Fibroblast of skin of left biceps (primary cell): Measurements from ENCODE around the gene POU5F1.
A peak's percentile ranks its signal among the peaks of the same experiment; 100 is the strongest.
"Not testable (repeated sequence)": the region's sequence is repeated elsewhere in the genome, so short reads cannot be mapped to it uniquely, and the experiment has no call there.

Experiments
- DNase-seq, 2 experiments: peaks; one replicate each; pipeline ENCODE4 v3.0.0-alpha.2; 2013; ENCODE audit warnings: low read depth in 2 of 2

POU5F1 gene

DNA sequence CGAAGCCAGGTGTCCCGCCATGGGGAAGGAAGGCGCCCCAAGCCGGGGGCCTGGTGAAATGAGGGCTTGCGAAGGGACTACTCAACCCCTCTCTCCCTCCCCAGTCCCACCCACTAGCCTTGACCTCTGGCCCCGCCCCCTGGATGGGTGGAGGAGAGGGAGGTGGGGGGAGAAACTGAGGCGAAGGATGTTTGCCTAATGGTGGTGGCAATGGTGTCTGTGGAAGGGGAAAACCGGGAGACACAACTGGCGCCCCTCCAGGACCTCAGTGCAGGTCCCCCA lies at the start of gene POU5F1:
TSS of gene POU5F1 (minus strand) at position 83 of the 282 bp plus-strand sequence. CDS start at position 21, 62 bp downstream.
- DNase-seq: no peak

DNA sequence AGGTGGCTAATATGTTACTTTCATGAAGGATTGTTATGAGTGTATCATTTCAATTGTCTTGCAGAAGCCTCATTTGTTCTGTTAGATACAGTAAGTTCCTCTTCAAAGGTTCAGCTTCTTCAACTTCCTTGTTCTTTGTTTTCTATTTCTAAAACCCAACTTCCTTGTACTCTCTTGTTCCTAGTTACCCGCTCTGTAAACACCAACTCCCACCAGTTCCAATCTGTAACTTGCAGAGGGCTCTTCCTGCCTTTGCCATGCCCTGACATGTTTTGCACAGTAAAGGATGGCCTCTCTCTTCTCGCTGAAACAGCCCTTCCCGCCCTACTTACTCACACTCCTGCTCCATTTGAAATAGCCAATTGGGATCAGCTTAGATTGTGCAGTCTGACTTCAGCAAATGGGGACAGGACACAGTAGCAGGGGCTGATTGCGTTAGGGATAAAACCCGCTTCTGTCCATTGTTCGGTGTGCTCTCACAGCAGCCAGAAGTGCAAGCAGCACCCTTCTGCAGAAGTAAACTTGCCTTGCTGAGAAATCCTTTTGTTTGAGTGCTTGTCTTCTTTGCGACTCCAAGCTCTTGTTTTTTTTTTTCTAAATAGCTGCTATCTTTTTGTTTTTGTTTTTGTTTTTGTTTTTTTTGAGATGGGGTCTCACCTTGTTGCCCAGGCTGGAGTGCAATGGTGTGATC lies 45.9 kb upstream of the POU5F1 start:
- DNase-seq: no peak

DNA sequence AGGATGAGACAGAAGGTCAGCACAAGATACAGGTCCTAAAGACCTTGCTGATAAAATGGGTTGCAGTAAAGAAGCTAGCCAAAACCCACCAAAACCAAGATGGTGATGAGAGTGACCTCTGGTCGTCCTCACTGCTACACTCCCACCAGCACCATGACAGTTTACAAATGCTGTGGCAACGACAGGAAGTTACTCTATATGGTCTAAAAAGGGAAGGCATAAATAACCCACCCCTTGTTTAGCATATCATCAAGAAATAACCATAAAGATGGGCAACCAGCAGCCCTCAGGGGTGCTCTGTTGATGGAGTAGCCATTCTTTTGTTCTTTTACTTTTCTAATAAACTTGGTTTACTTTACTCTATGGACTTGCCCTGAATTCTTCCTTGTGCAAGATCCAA lies 44.7 kb upstream of the POU5F1 start:
- not testable (repeated sequence) for DNase-seq

DNA sequence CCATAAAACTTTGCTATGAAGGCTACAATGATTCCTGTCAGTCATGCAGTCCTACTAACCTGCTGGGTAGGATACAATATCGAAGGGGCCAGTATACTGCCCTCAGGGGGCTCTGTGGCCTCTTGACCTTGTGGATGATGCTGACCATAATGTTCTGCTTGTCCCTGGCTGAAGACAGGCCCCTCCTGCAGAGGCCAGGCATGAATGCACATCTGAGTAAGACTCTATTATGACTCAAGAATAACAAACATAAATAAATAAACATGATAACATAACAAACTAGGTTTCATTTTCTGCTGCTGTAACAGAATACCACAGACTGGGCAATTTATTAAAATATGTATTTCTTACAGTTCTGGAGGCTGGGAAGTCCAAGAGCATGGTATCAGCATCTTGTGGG lies 44.0 kb upstream of the POU5F1 start:
- no peak for DNase-seq

DNA sequence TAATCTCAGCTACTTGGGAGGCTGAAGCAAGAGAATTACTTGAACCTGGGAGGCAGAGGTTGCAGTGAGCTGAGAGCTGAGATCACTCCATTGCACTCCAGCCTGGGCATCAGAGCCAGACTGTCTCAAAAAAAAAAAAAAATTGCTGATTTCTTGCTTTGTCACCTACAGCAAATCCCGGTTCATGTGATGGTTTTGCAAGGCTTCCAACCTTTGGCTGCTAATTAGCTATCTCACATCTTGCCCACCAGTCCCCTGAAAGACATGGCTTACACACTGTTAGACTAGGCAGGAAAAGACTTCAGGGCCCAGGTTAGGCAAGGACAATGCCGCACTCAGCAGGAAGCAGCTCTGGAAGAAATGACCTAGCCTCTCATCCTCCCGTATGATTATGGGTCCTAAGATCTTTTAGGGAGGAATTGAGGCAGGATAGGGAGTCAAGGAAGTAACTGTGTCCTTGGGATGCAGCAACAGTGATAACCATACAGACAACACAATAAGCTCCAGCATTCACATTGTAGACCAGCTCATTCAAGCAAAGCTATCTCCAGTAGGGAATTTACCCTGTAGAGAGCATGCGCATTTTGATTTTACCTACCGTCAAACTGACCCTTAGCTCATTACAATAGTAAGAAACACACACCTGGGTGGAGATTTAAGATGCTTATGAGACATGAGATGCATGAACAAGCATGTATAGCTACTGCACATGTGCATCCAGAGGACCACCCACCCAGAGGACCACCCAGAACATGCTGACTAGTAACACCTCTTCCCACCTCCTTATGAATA lies 40.5 kb upstream of the POU5F1 start:
- no peak for DNase-seq

DNA sequence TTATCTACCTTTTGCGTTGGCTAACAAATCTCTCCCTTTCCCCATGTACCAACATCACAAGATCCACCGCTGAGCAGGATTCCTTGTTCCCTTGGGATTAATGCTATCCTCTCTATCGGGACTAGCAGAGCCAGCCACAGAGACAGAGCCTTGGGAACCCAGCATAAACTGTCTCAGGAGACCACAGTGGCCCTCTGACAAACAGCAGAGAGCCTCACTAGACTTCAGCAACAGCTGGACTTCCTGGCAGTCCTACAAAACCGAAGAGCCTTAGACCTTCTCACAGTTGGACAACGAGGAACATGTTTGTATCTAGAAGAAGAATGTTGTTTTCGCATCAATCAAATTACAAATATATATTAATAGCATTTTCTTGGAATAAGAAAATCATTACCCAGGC lies 39.6 kb upstream of the POU5F1 start:
- no peak for DNase-seq

DNA sequence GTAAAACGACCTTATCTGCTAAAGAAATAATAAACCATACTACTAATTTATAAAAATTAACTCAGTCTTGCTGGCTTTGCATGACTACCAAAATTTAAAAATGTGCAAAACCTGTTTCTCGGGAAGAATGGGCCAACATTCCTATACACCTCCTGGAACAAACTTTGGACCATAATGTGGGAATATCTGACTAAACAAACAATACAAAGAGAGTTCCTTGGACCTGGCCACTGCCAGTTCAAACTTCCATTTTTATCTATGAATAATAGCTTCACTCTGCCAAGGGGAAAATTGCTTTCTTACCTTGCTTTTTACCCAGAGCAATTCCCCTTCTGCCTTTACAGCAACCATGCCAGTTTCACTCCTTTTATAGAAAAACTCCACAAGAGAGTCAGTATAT lies 38.7 kb upstream of the POU5F1 start:
- DNase-seq: no peak

DNA sequence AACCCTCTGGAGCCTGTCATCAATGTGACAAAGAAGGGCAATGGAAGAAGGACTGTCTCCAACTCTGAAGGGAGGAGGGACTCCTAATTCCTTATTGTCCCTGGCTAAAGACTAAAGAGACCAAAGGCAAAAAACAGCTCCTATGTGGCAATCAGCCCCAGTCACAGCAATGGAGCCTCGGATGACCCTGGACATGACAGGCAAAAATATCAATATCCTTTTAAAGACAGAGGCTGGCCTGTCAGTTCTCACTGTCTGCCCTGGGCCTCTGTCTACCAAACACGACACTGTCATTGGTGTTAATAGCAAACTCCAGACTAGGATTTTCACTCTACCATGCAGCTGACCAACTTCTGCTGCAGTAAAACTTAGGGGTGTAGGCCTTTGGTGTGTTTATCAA lies 38.0 kb upstream of the POU5F1 start:
- DNase-seq: no peak

DNA sequence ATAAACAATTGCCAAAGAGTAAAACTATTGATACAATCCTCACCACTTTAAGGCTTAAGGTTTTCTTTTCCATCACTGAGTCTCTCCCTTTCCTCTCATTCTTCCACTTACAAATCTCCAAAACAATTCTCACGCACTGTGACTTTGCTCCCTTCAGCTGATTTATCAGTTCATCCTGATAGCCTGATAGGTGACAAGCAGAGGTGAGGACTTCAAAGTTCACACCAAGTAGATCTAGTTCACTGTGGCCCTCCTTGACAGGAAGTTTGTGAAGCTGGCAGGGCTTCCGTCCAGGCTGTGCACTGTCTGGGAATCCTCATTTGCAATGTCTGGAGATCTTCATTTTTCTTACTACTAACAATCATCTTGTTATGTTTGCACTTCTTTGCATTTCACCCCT lies 35.2 kb upstream of the POU5F1 start:
- DNase-seq: no peak

DNA sequence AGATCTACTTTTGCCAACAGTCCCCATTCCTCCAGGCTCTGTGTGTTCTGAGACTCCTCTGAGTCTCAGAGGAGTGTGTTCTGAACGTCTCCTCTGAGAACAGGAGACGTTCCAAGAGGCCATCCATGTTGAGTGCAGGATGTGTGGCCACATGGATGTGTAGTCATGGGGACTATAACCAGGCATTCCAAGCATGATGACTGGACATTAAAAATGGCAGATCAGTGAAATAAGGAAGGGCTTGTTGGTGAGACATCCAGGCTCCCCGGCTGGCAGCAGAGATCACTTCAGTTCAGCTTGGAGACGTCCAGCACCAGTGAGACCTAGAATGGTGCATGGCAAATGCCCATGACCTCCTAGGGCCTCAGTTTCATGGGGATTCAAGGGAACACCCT lies 34.3 kb upstream of the POU5F1 start:
- no peak for DNase-seq

DNA sequence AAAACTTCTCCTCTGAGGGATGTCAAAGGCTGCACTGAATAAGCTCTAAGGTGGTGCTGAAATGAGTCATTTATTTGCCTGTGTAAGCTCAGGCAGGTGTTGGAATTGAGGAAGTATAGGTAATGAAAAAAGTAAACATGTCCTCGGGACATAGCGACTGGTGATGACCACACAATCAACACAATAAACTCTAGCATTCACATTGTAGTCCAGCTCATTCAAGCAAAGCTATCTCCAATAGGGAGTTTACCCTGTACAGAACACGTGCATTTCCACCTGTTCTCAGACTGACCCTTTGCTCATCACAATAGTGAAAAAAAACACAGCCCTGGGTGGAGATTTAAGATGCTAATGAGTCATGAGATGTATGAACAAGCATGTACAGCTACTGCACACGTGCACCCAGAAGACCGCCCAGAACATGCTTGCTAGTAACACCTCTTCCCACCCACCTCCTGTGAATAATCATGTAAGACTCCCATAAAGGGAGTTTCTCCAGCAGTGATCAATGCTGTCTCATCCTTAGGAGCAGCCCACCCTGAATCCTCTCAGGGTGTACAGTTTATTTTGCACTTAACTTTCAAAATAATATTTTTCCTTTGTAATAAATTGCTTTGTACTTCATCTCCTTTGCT lies 33.0 kb upstream of the POU5F1 start:
- peak in 1 of 2 experiments; percentile 9 for DNase-seq

DNA sequence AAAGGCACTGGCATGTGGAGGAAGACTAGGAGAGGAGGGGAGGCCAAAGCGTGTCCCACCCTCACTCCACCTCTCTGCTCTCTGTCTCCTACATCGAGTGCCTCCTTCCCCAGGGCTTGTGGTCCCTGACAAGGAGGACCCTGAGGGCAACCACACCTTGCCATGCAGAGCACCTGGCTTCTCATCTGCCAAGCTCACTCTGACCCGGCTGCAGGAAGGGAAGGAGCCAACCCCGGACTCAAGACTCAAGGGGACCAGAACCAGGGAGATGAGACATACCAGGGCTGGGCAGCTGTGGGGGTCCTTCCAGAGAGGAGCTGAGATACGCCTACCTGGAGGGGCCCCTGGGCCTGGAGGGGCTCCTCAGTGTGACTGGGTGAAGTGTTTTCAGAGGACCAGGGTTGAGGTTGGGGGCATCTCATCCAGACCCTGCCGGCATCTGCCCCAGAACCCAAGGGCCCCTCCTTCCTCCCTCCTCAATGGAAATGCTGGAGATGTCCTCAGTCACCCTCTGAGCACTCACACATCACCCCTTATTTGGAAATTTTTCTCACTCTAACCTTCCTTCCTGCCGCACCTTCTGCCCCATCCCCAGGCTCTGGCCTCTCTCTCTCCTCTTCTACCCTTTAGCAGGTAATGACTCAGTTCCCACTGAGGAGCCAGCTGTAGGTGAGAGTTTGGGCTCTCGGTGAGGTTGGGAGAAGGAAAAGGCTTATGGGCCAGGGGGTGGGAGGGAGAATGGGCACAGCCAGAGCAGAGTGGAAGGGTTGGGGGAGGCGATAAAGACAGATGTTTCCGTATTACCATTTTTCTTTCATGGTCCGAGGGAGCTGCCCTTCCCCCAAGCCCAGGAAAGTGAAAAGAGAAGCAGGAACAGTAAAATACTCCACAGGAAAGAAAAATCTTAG lies 32.0 kb upstream of the POU5F1 start:
- no peak for DNase-seq

DNA sequence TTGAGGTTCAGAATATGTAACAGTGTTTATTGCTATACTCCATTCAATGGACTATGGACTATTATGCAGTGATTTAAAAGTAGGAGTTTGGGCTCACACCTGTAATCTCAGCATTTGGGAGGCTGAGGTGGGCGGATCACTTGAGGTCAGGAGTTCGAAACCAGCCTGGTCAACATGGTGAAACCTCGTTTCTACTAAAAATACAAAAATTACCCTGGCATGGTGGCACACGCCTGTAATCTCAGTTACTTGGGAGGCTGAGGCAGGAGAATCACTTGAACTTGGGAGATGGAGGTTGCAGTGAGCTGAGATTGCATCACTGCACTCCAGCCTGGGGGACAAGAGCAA lies 28.6 kb upstream of the POU5F1 start:
- DNase-seq: not testable (repeated sequence)

DNA sequence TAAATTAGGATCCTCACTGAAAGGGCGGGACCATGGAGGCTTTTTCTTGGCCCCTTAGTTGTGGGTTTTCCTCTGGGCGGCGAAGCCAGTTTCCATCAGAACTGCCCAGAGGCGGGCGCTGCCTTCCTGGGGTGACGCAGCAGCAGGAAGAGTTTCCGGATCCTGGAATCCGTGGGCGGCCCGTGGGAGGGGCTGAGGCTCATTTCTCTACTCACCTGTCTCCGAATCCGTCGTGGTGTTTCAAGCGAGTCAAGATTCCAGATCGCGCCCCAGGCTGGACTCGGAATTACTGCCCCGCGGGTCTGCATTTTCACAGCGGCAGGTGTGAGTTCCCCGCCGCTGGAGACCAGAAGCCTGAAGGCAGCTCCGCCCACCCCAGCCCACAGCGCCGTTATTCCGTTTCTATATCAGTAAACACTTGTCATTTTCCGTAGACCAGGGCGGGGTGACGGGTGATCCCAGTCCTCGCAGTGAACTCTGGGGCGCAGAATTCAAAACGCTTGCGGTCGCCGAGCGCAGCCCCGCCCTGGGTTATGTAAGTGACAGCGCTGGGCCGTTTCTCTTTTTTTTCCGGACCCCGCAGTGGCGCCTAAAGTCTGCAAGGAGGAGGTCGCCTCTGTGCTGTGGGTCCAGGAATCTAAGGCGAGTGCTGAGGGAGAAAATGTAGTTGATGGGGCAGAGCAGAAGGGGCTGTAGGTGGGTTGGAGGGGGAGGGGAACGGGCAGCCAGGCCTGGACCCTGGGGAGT lies 27.2 kb upstream of the POU5F1 start:
- peak in 1 of 2 experiments; percentile 14 for DNase-seq

DNA sequence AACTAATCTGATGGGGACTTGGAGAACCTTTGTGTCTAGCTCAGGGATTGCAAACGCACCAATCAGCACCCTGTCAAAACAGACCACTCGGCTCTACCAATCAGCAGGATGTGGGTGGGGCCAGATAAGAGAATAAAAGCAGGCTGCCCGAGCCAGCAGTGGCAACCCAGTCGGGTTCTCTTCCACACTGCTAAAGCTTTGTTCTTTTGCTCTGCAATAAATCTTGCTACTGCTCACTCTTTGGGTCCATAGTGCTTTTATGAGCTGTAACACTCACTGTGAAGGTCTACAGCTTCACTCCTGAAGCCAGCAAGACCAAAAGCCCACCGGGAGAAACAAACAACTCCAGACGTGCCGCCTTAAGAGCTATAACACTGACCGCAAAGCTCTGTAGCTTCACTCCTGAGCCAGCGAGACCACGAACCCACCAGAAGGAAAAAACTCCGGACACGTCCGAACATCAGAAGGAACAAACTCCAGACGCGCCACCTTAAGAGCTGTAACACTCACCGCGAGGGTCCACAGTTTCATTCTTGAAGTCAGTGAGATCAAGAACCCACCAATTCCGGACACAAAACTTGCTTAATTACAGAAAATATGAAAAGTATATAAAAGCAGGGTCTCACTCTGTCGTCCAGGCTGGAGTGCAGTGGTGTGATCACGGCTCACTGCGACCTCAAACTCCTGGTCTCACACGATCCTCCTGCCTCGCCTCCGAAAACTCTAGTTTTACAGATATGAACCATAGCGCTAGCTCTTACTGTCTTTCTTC lies 26.0 kb upstream of the POU5F1 start:
- DNase-seq: not testable (repeated sequence)

DNA sequence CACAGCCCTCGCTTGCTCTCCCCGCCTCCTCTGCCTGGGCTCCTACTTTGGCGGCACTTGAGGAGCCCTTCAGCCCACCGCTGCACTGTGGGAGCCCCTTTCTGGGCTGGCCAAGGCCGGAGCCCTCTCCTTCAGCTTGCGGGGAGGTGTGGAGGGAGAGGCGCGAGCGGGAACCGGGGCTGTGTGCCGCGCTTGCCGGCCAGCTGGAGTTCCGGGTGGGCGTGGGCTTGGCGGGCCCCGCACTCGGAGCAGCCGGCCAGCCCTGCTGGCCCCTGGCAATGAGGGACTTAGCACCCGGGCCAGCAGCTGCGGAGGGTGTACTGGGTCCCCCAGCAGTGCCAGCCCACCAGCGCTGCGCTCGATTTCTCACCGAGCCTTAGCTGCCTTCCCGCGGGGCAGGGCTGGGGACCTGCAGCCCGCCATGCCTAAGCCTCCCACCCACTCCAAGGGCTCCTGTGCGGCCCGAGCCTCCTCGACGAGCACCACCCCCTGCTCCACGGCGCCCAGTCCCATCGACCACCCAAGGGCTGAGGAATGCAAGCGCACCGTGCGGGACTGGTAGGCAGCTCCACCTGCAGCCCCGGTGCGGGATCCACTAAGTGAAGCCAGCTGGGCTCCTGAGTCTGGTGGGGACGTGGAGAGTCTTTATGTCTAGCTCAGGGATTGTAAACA lies 25.0 kb upstream of the POU5F1 start:
- DNase-seq: not testable (repeated sequence)

DNA sequence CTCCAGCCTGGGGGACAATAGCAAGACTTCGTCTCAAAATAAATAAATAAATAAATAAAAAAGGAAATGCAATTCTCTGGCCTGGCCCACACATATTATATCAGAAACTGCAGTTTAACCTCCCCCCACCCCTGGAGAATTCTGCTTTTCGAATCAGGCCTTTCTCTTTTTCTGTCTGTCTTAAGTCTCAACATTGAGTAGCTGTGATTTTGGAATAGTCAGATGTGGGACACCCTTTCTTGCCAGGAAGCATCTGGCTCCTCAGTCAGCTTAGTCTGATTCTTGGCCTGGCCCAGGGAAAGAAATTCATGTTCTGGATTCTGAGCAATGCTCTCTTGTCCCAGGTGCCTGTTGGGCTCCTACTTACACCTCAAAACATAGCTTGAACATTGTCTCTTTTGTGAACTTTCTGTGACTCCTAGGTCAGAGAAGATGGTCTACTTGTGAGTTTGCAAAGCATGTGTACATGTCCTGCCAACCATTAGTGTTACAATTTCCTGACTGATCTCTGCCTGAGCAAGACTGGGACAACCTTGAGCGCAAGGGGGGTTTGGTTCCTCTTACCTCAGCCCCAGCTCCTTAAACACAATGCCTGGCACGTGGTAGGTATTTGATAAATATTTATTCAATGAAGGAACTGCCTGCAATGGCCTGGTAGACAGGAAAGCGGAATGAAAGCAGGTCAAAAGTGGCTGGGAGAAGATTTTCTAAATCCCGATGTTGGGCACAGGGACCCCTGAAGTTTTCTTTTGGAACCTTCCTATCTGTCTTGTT lies 23.8 kb upstream of the POU5F1 start:
- no peak for DNase-seq

DNA sequence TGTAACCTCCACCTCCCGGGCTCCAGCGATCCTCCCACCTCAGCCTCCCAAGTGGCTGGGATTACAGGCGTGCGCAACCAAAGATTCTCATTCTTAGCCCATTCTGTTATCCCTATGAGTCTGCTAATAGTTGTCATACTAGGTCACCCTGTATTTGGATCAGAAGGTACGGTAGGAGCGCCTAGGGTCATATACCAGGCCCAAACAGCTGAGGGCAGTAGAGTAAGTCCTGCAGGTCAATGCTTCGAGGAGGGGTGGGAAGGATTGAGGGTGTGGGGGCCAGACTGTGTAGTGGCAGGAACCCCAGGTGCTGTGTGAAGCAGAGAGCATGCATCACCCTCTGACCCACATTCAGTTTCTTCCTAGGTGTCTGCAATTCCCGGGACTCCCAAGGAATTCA lies 22.7 kb upstream of the POU5F1 start:
- no peak for DNase-seq

DNA sequence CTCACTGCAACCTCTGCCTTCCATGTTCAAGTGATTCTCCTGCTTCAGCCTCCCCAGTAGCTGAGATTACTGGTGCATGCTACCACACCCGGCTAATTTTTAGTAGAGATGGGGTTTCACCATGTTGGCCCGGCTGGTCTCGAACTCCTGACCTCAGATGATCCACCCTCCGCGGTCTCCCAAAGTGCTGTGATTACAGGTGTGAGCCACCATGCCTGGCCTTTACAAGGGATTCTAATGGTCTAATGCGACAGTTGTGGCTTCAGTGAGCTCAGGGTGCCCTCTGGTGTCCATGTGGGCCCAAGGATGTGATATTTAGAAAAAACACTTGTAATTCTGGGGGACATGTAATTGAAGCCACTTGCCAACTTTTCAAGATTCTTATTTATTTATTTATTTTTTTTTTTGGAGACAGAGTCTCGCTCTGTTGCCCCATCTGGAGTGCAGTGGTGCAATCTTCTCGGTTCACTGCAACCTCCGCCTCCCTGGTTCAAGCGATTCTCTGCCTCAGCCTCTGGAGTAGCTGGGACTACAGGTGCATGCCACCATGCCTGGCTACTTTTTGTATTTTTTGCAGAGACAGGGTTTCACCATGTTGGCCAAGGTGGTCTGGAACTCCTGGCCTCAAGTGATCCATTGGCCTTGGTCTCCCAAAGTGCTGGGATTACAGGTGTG lies 22.1 kb upstream of the POU5F1 start:
- peak; percentile 17 to 27 for DNase-seq
